Peyer's patch (tissue), 4 donors: ENCODE results near the gene EMC8. TPM values are rescaled to one million over a fixed set of nuclear protein-coding genes. Genes with fewer than 3 reads are reported as not detected.

Experiments used
- DNase-seq, 3 donors: peaks; one replicate each; pipeline ENCODE4 v3.0.0-alpha.2; 2017 to 2019
- H3K27ac ChIP-seq, 4 donors: fragments of 200-600 bp; sonication (generic); one replicate each; pipeline ENCODE4 v1.5.1; 2016 to 2019
- H3K27me3 ChIP-seq, 2 donors: fragments of 200-600 bp; sonication (generic); one replicate each; pipeline ENCODE4 v1.5.1; 2019
- H3K36me3 ChIP-seq, 3 donors: fragments of 200-600 bp; sonication (generic); one replicate each; pipeline ENCODE4 v1.5.1; 2016 to 2019
- H3K4me1 ChIP-seq, 4 donors: fragments of 200-600 bp; sonication (generic); one replicate each; pipeline ENCODE4 v1.5.1; 2016 to 2019
- H3K4me3 ChIP-seq, 4 donors: fragments of 200-600 bp; sonication (generic); 1 replicate in 3 of 4; 2 replicates in 1 of 4; pipeline ENCODE4 v1.5.1; 2016 to 2019; ENCODE audit warnings: mild to moderate bottlenecking in 1 of 4
- H3K9me3 ChIP-seq, 4 donors: fragments of 200-600 bp; sonication (generic); one replicate each; pipeline ENCODE4 v1.5.1; 2016 to 2019; ENCODE audit warnings: mild to moderate bottlenecking in 1 of 4
- CTCF ChIP-seq, 6 experiments: fragments of 450-650 bp in 4 of 6; fragments of 200-600 bp in 2 of 6; sonication (generic) in 1 of 6; IDR thresholded peaks; one replicate each; pipeline ENCODE4 v1.5.1; 2017 to 2019; ENCODE audit warnings: antibody characterized with exemption in 6 of 6, mild to moderate bottlenecking in 3 of 6, moderate library complexity in 1 of 6
- POLR2A ChIP-seq, 2 donors: fragments of 450-650 bp; IDR thresholded peaks; one replicate each; pipeline ENCODE4 v1.5.1; 2017; ENCODE audit warnings: antibody characterized with exemption in 2 of 2, mild to moderate bottlenecking in 2 of 2, moderate library complexity in 2 of 2
- total RNA-seq, 4 donors: library from RNA; depleted of rRNA; stranded (reverse); fragments of >200 nt; gene quantifications; one replicate each; pipeline ENCODE4 v1.1.0, GENCODE V29; 2016

Gene EMC8
- 10 to 100 TPM; 37.2 to 38.9 (median 38.5) TPM for total RNA-seq

DNA sequence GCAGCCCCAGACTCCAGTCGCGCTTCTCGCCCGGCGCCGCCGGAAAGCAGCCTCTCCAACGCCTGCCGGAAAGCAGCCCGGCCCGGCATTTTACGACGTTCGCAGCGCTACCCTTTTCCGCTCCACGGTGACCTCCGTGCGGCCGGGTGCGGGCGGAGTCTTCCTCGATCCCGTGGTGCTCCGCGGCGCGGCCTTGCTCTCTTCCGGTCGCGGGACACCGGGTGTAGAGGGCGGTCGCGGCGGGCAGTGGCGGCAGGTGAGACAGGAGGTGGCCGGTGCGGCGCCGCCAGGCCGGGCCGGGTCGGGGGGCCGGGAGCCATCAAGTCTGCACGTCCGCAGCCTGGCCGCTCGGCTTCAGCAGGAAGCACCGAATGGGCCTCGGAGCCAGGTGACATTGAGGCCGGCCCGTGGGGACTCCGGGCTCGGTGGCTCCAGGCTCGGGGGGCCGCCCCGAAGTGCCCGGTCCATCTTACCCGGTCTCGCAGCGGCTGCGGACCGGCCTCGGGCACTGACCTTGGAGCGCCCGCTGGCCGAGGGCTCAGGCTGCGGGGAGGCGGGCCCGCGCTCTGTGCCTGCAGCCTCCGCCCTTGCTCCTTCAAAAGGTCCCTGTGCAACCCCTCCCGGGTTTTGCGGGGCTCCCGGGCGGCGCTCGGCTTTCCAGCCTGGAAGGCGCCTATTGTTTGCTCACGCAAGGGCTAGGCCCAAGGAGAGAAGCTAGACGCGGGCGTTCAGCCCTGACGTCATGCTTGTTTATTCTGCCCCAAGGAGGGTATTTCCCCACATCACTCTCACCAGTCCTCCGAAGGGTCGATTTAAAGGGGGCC is at the start of gene EMC8, which contains the start of gene COX4I1:
Gene EMC8 (minus strand): TSS at position 48 of the 824 bp plus-strand sequence. CDS start 249 bp downstream, outside the sequence.
Gene COX4I1 (plus strand): TSS at position 199 of the 824 bp plus-strand sequence. CDS start 1,511 bp downstream, outside the sequence.
- TF ChIP-seq POLR2A (IDR thresholded peaks at IDR 0.05), result peak; percentile 93 to 96
- TF ChIP-seq CTCF (IDR thresholded peaks at IDR 0.05), result no peak
- DNase-seq, result peak; percentile 91 to 98 (median 97)
- Histone ChIP-seq H3K9me3 (no peaks in the 10 kb centered on the region), H3K27me3 (no peaks in the 10 kb centered on the region), H3K4me1 (peaks cover 0 to 30% (median 14%) of the 10 kb centered on the region in 4 donors), H3K4me3 (peak within 1 kb of the TSS; percentile 86 to 100 (median 92)), H3K36me3 (peaks cover 0 to 57% (median 0%) of the 10 kb centered on the region in 3 donors), H3K27ac (peak within 1 kb of the TSS; percentile 86 to 93 (median 92))

DNA sequence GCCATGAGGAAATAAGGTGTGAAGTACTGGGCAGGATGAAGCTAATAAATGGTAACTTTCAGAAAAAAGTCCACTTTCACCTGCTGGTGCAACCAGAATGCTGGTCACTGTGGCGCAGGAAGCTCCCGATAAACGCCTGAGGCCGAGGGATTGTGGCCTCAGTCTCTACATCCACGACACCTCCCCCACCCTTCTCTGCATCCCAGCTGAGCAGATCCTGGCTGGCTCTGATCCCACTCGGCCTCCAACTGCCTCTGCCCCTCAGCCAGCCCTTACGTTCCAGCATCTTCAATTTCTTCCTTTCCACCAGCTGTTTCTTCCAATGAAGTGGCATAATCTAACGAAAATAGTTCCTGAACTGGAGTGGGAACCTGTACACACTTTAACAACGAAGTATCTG is 49.6 kb upstream of the EMC8 start:
- H3K27me3 ChIP-seq, result no peaks in the 10 kb centered on the region
- H3K9me3 ChIP-seq, result no peaks in the 10 kb centered on the region
- H3K27ac ChIP-seq, result no peak overlapping the region
- peaks cover 0 to 18% (median 0%) of the 10 kb centered on the region in 4 donors for H3K4me1 ChIP-seq
- no peak for DNase-seq
- no peaks in the 10 kb centered on the region for H3K36me3 ChIP-seq
- H3K4me3 ChIP-seq, result no peak overlapping the region
- no peak for TF ChIP-seq POLR2A (IDR thresholded peaks at IDR 0.05)
- TF ChIP-seq CTCF (IDR thresholded peaks at IDR 0.05), result no peak

GRCh38 chr16:85847681-85848601 is 48.6 kb upstream of the EMC8 start:
- no peaks in the 10 kb centered on the region for H3K9me3 ChIP-seq
- no peaks in the 10 kb centered on the region for H3K36me3 ChIP-seq
- peaks cover 0 to 18% (median 0%) of the 10 kb centered on the region in 4 donors for H3K4me1 ChIP-seq
- H3K27ac ChIP-seq, result no peak overlapping the region
- TF ChIP-seq POLR2A (IDR thresholded peaks at IDR 0.05) (no peak), CTCF (IDR thresholded peaks at IDR 0.05) (no peak)
- DNase-seq, result peak in 1 of 3 donors; percentile 36
- H3K27me3 ChIP-seq, result no peaks in the 10 kb centered on the region
- H3K4me3 ChIP-seq, result peak overlapping the region in 2 of 4 donors; percentile 14 to 41

GRCh38 chr16:85847036-85847435 is 47.7 kb upstream of the EMC8 start:
- TF ChIP-seq CTCF (IDR thresholded peaks at IDR 0.05) (no peak), POLR2A (IDR thresholded peaks at IDR 0.05) (no peak)
- no peak overlapping the region for H3K4me3 ChIP-seq
- peaks cover 0 to 18% (median 0%) of the 10 kb centered on the region in 4 donors for H3K4me1 ChIP-seq
- H3K36me3 ChIP-seq, result no peaks in the 10 kb centered on the region
- H3K9me3 ChIP-seq, result no peaks in the 10 kb centered on the region
- H3K27ac ChIP-seq, result no peak overlapping the region
- H3K27me3 ChIP-seq, result no peaks in the 10 kb centered on the region
- DNase-seq, result no peak

DNA sequence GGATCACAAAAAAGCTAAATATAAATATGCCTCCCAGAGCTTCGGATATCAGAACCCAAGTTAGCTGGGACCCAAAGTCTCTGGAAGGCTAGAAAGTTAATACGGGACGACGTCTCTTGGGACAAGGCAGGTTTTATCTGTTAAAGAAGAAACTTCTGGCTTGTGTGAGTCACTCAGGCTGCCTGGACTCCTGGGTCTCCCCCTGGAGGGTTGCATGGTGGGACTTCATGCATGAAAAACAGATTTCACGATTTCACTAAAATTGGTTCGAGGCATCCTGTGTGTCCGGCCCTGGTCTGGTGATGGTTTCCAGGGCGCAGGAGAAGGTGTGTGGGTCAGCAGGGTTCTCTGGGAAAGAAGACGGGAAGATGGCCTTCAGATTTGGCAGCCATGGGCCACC is 47.1 kb upstream of the EMC8 start:
- H3K4me3 ChIP-seq, result no peak overlapping the region
- no peak overlapping the region for H3K27ac ChIP-seq
- no peaks in the 10 kb centered on the region for H3K9me3 ChIP-seq
- H3K27me3 ChIP-seq, result no peaks in the 10 kb centered on the region
- H3K4me1 ChIP-seq, result peaks cover 0 to 18% (median 0%) of the 10 kb centered on the region in 4 donors
- H3K36me3 ChIP-seq, result no peaks in the 10 kb centered on the region
- TF ChIP-seq CTCF (IDR thresholded peaks at IDR 0.05), result no peak
- no peak for TF ChIP-seq POLR2A (IDR thresholded peaks at IDR 0.05)
- no peak for DNase-seq
